ENCODE data around the gene SH2D5. TPM values are rescaled to one million over a fixed set of nuclear protein-coding genes. Genes with fewer than 3 reads are reported as not detected.
"Not testable (repeated sequence)": the region's sequence is repeated elsewhere in the genome, so short reads cannot be mapped to it uniquely, and the experiment has no call there.

Gene SH2D5
- polyA plus RNA-seq, 4 donors = 0.07 to 1.1 (median 0.16) TPM

DNA sequence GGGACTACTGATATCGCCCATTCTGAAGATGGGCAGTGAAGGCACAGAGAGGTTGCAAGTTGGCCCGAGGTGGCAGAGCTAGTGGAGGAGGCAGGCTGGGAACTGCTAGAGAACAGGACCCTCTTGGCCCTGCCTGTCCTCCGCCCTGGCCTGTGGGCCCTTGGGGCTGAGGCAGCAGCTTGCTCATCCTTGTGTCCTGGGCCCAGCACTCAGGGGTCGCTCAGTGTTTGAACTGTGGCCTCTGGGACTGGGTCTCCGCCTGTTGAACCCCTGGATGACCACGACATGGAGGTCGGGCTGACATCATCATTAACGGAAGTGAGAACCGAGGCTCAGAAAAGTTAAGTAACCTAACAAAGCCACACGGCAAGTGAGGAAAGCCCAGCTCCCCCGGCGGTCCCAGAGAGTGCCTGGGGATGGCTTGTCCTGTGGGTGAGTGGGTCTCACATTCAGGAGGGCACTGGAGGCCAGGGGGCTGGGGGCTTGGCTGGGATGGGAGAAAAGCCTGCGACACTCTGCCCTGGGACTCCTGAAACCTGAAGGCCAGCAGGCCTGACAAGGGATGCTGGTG is 48.4 kb downstream of the SH2D5 start:
- H3K4me3 ChIP-seq (ENCODE audit: low read depth in 1 of 3, low read length in 3 of 3) = no peak overlapping the region
- no peak for FAIRE-seq
- DNase-seq = no peak
- no peaks in the 10 kb centered on the region for H3K9me3 ChIP-seq (ENCODE audit: control insufficient read depth in 2 of 2, insufficient read depth in 1 of 2, low read depth in 1 of 2, low read length in 1 of 2)
- no peaks in the 10 kb centered on the region for H3K27me3 ChIP-seq (ENCODE audit: control insufficient read depth in 3 of 3, insufficient read depth in 3 of 3, low read length in 3 of 3)
- 79 to 82% (median 81%) methylated on average over 13 of the region's 13 CpGs for WGBS, 3 donors
- H3K27ac ChIP-seq (ENCODE audit: low read depth in 1 of 3, low read length in 2 of 3) = peak overlapping the region in 1 of 3 donors; percentile 73
- H3K36me3 ChIP-seq (ENCODE audit: control insufficient read depth in 3 of 3, insufficient read depth in 2 of 3, low read depth in 1 of 3, low read length in 3 of 3) = no peaks in the 10 kb centered on the region
- no peaks in the 10 kb centered on the region for H3K4me1 ChIP-seq (ENCODE audit: control insufficient read depth in 3 of 3, insufficient read depth in 2 of 3, low read depth in 1 of 3, low read length in 2 of 3)

DNA sequence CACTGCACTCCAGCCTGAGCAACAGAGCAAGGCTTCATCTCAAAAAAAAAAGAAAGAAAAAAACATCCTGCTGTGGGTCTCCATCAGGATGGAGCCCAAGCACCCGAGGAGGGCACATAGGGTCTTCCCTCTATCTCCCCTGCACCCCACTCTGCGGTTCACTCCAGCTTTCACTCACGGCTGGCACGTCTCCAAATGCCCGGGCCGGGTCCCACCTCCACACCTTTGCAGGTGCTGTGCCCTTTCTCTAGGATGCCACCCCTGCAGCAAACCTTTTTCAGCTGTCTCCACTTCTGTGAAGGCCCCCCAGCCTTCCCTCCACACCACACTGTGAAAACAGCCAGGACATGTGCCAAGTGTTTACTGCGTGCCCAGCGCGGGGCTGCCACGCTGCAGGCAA is 48.9 kb downstream of the SH2D5 start:
- WGBS, 3 donors = 72 to 82% (median 76%) methylated on average over 10 of the region's 10 CpGs
- FAIRE-seq = no peak

DNA sequence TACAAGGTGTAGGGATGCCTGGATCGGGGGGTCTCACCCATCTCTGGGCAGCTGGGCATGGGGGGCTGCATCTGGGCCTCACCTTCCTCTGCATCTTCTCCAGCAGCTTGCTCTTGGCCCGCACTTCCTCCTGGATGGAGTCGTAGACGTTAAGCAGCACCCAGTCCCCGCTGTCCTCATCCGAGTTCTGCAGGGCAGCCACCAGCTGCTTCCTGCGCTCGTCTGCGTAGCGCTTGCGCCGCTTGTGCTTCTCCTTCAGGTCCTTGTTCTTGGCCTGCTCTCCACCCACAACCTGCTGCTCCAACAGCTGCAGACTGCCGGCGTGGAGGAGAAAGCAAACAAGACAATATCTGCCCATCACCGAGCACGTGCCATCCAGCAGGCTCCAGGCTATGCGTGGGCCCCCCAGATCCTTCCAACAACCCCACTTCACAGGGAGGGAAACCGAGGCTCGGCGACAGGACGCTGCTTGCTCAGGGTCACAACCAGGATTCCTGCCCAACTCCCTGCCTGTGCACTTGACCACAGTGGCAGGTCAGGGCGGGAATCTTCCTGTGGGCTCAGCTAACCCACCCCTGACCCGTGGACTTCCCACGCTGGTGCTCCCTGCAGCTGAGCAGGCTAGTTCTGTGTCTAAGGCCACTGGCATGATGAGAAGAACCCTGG is 49.8 kb downstream of the SH2D5 start:
- Histone ChIP-seq H3K4me3 (ENCODE audit: low read depth in 1 of 3, low read length in 3 of 3) (no peak overlapping the region), H3K36me3 (ENCODE audit: control insufficient read depth in 3 of 3, insufficient read depth in 2 of 3, low read depth in 1 of 3, low read length in 3 of 3) (no peaks in the 10 kb centered on the region), H3K9me3 (ENCODE audit: control insufficient read depth in 2 of 2, insufficient read depth in 1 of 2, low read depth in 1 of 2, low read length in 1 of 2) (no peaks in the 10 kb centered on the region), H3K27me3 (ENCODE audit: control insufficient read depth in 3 of 3, insufficient read depth in 3 of 3, low read length in 3 of 3) (no peaks in the 10 kb centered on the region), H3K4me1 (ENCODE audit: control insufficient read depth in 3 of 3, insufficient read depth in 2 of 3, low read depth in 1 of 3, low read length in 2 of 3) (peaks cover 0 to 2% (median 0%) of the 10 kb centered on the region in 3 donors), H3K27ac (ENCODE audit: low read depth in 1 of 3, low read length in 2 of 3) (no peak overlapping the region)
- 63 to 77% (median 69%) methylated on average over 22 to 24 of the region's 24 CpGs for WGBS, 3 donors
- no peak for DNase-seq
- FAIRE-seq = no peak

More for the DNA sequence above, 48.9 kb downstream of the SH2D5 start:
- H3K27me3 ChIP-seq (ENCODE audit: control insufficient read depth in 3 of 3, insufficient read depth in 3 of 3, low read length in 3 of 3) = no peaks in the 10 kb centered on the region
- H3K4me1 ChIP-seq (ENCODE audit: control insufficient read depth in 3 of 3, insufficient read depth in 2 of 3, low read depth in 1 of 3, low read length in 2 of 3) = no peaks in the 10 kb centered on the region
- no peak overlapping the region for H3K4me3 ChIP-seq (ENCODE audit: low read depth in 1 of 3, low read length in 3 of 3)
- no peaks in the 10 kb centered on the region for H3K9me3 ChIP-seq (ENCODE audit: control insufficient read depth in 2 of 2, insufficient read depth in 1 of 2, low read depth in 1 of 2, low read length in 1 of 2)
- H3K36me3 ChIP-seq (ENCODE audit: control insufficient read depth in 3 of 3, insufficient read depth in 2 of 3, low read depth in 1 of 3, low read length in 3 of 3) = no peaks in the 10 kb centered on the region
- no peak overlapping the region for H3K27ac ChIP-seq (ENCODE audit: low read depth in 1 of 3, low read length in 2 of 3)
- no peak for DNase-seq

DNA sequence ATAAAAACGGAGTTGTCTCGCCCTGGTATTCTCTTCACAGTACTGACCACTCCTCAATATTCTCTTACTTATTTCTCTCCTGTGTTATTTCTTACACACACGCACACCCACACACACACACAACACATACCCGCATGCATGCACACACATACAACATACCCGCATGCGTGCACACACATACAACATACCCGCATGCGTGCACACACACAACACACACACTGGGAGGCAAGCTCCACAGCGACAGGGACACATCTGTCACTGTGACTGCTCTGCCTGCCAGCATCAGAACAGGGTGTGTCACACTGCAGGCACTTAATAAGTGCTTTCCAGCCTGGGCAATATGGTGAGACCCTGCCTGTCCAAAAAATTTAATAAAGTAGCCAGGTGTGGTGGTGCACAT is 50.5 kb downstream of the SH2D5 start:
- 88 to 91% (median 89%) methylated on average over 9 of the region's 9 CpGs for WGBS, 3 donors
- H3K4me1 ChIP-seq (ENCODE audit: control insufficient read depth in 3 of 3, insufficient read depth in 2 of 3, low read depth in 1 of 3, low read length in 2 of 3) = peaks cover 0 to 2% (median 0%) of the 10 kb centered on the region in 3 donors
- H3K27me3 ChIP-seq (ENCODE audit: control insufficient read depth in 3 of 3, insufficient read depth in 3 of 3, low read length in 3 of 3) = no peaks in the 10 kb centered on the region
- no peaks in the 10 kb centered on the region for H3K36me3 ChIP-seq (ENCODE audit: control insufficient read depth in 3 of 3, insufficient read depth in 2 of 3, low read depth in 1 of 3, low read length in 3 of 3)
- H3K9me3 ChIP-seq (ENCODE audit: control insufficient read depth in 2 of 2, insufficient read depth in 1 of 2, low read depth in 1 of 2, low read length in 1 of 2) = no peaks in the 10 kb centered on the region
- FAIRE-seq (no peak), DNase-seq (no peak)
- no peak overlapping the region for H3K27ac ChIP-seq (ENCODE audit: low read depth in 1 of 3, low read length in 2 of 3)
- H3K4me3 ChIP-seq (ENCODE audit: low read depth in 1 of 3, low read length in 3 of 3) = no peak overlapping the region

DNA sequence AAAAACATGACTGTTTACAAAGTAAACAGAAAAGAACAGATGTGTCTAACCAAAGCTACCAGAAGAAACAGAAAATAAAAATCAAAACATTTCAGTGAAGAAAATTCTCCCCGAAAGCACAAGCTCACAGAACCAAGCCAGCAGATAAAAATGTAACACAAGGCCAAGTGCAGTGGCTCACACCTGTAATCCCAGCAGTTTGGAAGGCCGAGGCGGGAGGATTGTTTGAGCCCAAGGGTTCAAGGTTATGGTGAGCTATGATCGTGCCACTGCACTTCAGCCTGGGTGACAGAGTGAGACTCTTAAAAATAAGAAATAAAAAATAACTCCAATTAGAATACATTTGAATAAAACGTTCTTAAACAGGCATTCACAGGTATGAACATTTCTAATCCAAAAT is 52.2 kb downstream of the SH2D5 start:
- H3K27ac ChIP-seq (ENCODE audit: low read depth in 1 of 3, low read length in 2 of 3) = no peak overlapping the region
- no peaks in the 10 kb centered on the region for H3K36me3 ChIP-seq (ENCODE audit: control insufficient read depth in 3 of 3, insufficient read depth in 2 of 3, low read depth in 1 of 3, low read length in 3 of 3)
- 59 to 79% (median 65%) methylated on average over 5 of the region's 5 CpGs for WGBS, 3 donors
- no peak overlapping the region for H3K4me3 ChIP-seq (ENCODE audit: low read depth in 1 of 3, low read length in 3 of 3)
- H3K9me3 ChIP-seq (ENCODE audit: control insufficient read depth in 2 of 2, insufficient read depth in 1 of 2, low read depth in 1 of 2, low read length in 1 of 2) = no peaks in the 10 kb centered on the region
- no peaks in the 10 kb centered on the region for H3K27me3 ChIP-seq (ENCODE audit: control insufficient read depth in 3 of 3, insufficient read depth in 3 of 3, low read length in 3 of 3)
- DNase-seq (no peak), FAIRE-seq (no peak)
- peaks cover 0 to 2% (median 0%) of the 10 kb centered on the region in 3 donors for H3K4me1 ChIP-seq (ENCODE audit: control insufficient read depth in 3 of 3, insufficient read depth in 2 of 3, low read depth in 1 of 3, low read length in 2 of 3)

DNA sequence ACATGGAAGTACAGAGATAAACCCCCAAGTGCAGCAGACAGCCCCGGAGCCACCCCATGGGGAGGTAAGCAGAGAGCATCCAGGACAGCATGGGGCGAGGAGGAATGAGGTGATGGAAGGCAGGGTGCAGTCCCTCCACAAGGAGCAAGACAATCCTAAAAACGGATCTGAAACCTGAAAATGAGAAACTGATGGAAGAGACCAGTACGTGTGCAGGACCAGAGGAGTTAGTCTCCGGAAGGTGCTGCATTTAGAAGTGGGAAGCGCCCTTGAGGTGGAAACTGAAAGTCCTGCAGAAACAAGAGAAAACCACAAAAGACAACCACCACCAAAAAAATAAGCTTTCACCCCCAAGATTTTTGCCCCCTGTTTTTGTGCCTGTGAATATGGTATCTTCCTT is 53.9 kb downstream of the SH2D5 start:
- no peak for FAIRE-seq

DNA sequence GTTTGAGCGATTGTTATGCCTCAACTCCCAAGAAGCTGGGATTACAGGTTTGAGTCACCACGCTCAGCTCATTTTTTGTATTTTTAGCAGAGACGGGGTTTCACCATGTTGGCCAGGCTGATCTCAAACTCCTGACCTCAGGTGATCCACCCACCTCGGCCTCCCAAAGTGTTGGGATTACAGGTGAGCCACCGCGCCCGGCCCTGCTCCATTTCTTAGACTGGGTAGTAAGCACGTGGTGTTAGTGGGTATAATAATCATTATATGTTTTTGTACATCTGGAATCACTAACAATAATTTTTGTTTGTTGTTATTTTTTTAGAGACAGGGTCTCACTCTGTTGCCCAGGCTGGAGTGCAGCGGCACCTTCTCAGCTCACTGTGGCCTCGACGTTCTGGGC is 58.9 kb downstream of the SH2D5 start:
- H3K9me3 ChIP-seq (ENCODE audit: control insufficient read depth in 2 of 2, insufficient read depth in 1 of 2, low read depth in 1 of 2, low read length in 1 of 2); H3K4me1 ChIP-seq (ENCODE audit: control insufficient read depth in 3 of 3, insufficient read depth in 2 of 3, low read depth in 1 of 3, low read length in 2 of 3); H3K36me3 ChIP-seq (ENCODE audit: control insufficient read depth in 3 of 3, insufficient read depth in 2 of 3, low read depth in 1 of 3, low read length in 3 of 3); H3K4me3 ChIP-seq (ENCODE audit: low read depth in 1 of 3, low read length in 3 of 3); DNase-seq; H3K27ac ChIP-seq (ENCODE audit: low read depth in 1 of 3, low read length in 2 of 3); FAIRE-seq; H3K27me3 ChIP-seq (ENCODE audit: control insufficient read depth in 3 of 3, insufficient read depth in 3 of 3, low read length in 3 of 3): not testable (repeated sequence)
- 85 to 88% (median 86%) methylated on average over 11 of the region's 11 CpGs for whole genome bisulfite sequencing, 3 donors

More for the DNA sequence above, 53.9 kb downstream of the SH2D5 start:
- 67 to 86% (median 75%) methylated on average over 6 of the region's 6 CpGs for WGBS, 3 donors
- Histone ChIP-seq H3K36me3 (ENCODE audit: control insufficient read depth in 3 of 3, insufficient read depth in 2 of 3, low read depth in 1 of 3, low read length in 3 of 3) (no peaks in the 10 kb centered on the region), H3K4me3 (ENCODE audit: low read depth in 1 of 3, low read length in 3 of 3) (no peak overlapping the region), H3K4me1 (ENCODE audit: control insufficient read depth in 3 of 3, insufficient read depth in 2 of 3, low read depth in 1 of 3, low read length in 2 of 3) (peaks cover 0 to 2% (median 0%) of the 10 kb centered on the region in 3 donors), H3K27ac (ENCODE audit: low read depth in 1 of 3, low read length in 2 of 3) (no peak overlapping the region), H3K27me3 (ENCODE audit: control insufficient read depth in 3 of 3, insufficient read depth in 3 of 3, low read length in 3 of 3) (no peaks in the 10 kb centered on the region), H3K9me3 (ENCODE audit: control insufficient read depth in 2 of 2, insufficient read depth in 1 of 2, low read depth in 1 of 2, low read length in 1 of 2) (no peaks in the 10 kb centered on the region)
- DNase-seq = no peak

DNA sequence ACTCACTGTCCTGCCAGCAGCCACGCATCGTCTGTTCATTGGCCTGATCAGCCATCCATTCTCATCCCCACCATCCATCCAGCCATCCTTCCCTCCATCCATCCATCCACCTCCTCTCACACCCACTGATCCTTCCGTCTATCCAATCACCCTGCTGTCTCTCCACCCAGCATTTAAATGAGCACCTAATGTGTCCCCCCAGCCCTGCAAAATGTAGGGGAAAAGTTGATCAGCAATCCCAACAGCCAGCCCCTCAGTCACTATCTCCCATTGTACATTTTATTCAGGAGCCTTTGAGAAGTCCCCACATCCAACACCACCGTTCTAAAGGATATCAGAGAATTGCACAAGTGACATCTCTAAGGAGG is 60.3 kb downstream of the SH2D5 start:
- H3K36me3 ChIP-seq (ENCODE audit: control insufficient read depth in 3 of 3, insufficient read depth in 2 of 3, low read depth in 1 of 3, low read length in 3 of 3) = no peaks in the 10 kb centered on the region
- no peak overlapping the region for H3K4me3 ChIP-seq (ENCODE audit: low read depth in 1 of 3, low read length in 3 of 3)
- WGBS, 3 donors = 79 to 90% (median 86%) methylated on average over 4 of the region's 4 CpGs
- H3K4me1 ChIP-seq (ENCODE audit: control insufficient read depth in 3 of 3, insufficient read depth in 2 of 3, low read depth in 1 of 3, low read length in 2 of 3) = no peaks in the 10 kb centered on the region
- no peaks in the 10 kb centered on the region for H3K27me3 ChIP-seq (ENCODE audit: control insufficient read depth in 3 of 3, insufficient read depth in 3 of 3, low read length in 3 of 3)
- H3K9me3 ChIP-seq (ENCODE audit: control insufficient read depth in 2 of 2, insufficient read depth in 1 of 2, low read depth in 1 of 2, low read length in 1 of 2) = no peaks in the 10 kb centered on the region
- no peak for DNase-seq
- H3K27ac ChIP-seq (ENCODE audit: low read depth in 1 of 3, low read length in 2 of 3) = no peak overlapping the region
- FAIRE-seq = no peak

DNA sequence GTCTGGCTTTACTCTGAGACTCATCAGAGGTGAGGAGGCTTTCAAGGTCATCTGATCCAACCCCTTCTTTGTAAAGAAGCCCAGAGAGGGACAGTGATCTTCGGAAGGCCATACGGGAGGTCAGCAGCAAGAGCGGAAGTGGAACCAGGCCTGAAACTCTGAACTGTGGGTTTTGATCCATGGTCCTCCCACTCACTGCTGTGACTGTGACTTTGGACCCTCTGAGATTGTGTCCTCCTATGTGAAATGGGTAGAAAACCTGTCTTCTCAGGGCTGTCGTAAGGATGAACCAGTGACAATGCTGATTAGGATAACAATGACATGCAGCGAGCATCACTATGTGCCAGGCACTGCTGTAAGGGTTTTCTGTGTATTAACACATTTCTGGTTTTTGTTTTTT is 61.6 kb downstream of the SH2D5 start:
- no peak overlapping the region for H3K27ac ChIP-seq (ENCODE audit: low read depth in 1 of 3, low read length in 2 of 3)
- DNase-seq (no peak), FAIRE-seq (no peak)
- no peaks in the 10 kb centered on the region for H3K4me1 ChIP-seq (ENCODE audit: control insufficient read depth in 3 of 3, insufficient read depth in 2 of 3, low read depth in 1 of 3, low read length in 2 of 3)
- H3K27me3 ChIP-seq (ENCODE audit: control insufficient read depth in 3 of 3, insufficient read depth in 3 of 3, low read length in 3 of 3) = no peaks in the 10 kb centered on the region
- no peaks in the 10 kb centered on the region for H3K9me3 ChIP-seq (ENCODE audit: control insufficient read depth in 2 of 2, insufficient read depth in 1 of 2, low read depth in 1 of 2, low read length in 1 of 2)
- H3K36me3 ChIP-seq (ENCODE audit: control insufficient read depth in 3 of 3, insufficient read depth in 2 of 3, low read depth in 1 of 3, low read length in 3 of 3) = no peaks in the 10 kb centered on the region
- WGBS, 3 donors = 91 to 97% (median 93%) methylated on average over 5 of the region's 5 CpGs
- H3K4me3 ChIP-seq (ENCODE audit: low read depth in 1 of 3, low read length in 3 of 3) = no peak overlapping the region
